Measurements from ENCODE around the gene ZC3H4. TPM values are rescaled to one million over a fixed set of nuclear protein-coding genes. Genes with fewer than 3 reads are reported as not detected.

Gene ZC3H4
- total and polyA plus RNA-seq, 2 of the 8 experiments (the other 6 are each of a cell fraction or from before 2014, with no cell fraction given) = 6.6 to 92.0 TPM

DNA sequence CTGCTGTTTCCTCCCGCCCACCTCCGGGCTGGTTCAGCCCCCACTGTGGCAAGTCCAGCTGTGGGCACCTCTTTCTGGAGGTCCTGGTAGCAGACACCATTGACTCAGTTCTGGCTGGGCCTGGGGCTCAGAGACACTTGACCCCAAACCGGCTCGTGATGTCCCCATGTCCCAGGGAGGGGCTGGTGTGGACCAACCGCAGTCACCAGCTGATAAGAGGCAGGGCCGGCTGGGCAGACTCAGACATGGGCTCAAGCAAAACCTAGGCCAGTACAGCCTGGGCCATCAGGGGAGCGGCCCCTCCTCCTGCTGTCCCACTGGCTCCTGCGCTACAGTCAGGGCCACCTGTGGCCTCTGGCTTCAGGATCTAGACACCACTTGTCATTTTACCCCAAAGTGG, 45.3 kb downstream of the ZC3H4 start:
- CTCF ChIA-PET (ENCODE audit: partially characterized antibody) = interaction anchor here (0.7 to 1.8 kb wide), 5 partner anchors 10 to 176 kb away, joined by 3 to 6 read pairs (median 5); no protein-coding TSS in a partner anchor
- H4K8ac ChIP-seq (ENCODE audit: extremely low read depth, insufficient read depth, low read length) = no peak overlapping the region
- no peak overlapping the region for H3K4ac ChIP-seq (replicated peaks; ENCODE audit: insufficient read length, low read depth, low read length)
- H3K9ac ChIP-seq (replicated peaks in 1 of 4; ENCODE audit: extremely low read depth in 1 of 4, low read depth in 3 of 4, low read length in 3 of 4) = no peak overlapping the region
- no peak overlapping the region for H2AFZ ChIP-seq (ENCODE audit: low read length)
- H3K27me3 ChIP-seq (replicated peaks in 1 of 4; ENCODE audit: control insufficient read depth in 3 of 4, extremely low read depth in 1 of 4, insufficient read depth in 3 of 4, low read length in 3 of 4) = no peaks in the 10 kb centered on the region
- H3K36me3 ChIP-seq (ENCODE audit: control insufficient read depth in 2 of 4, insufficient read depth in 4 of 4, low read length in 3 of 4) = peaks cover 23 to 62% (median 43%) of the 10 kb centered on the region in 4 experiments
- FAIRE-seq (no peak), DNase-seq (ENCODE audit: low read depth in 1 of 2, low spot score in 2 of 2) (no peak)
- H3K14ac ChIP-seq (ENCODE audit: insufficient read length) = no peak overlapping the region
- no peak overlapping the region for H2BK15ac ChIP-seq (ENCODE audit: low read length)
- H2BK120ac ChIP-seq (replicated peaks; ENCODE audit: low read depth, low read length) = no peak overlapping the region
- no peaks in the 10 kb centered on the region for H3K9me3 ChIP-seq (ENCODE audit: insufficient read depth in 2 of 2, low read depth in 1 of 2, low read length in 1 of 2)
- no peak overlapping the region for H2BK12ac ChIP-seq (ENCODE audit: low read depth, low read length)
- no peak overlapping the region for H3K27ac ChIP-seq (ENCODE audit: low read depth, low read length)
- H2BK5ac ChIP-seq (ENCODE audit: low read depth, low read length) = no peak overlapping the region; the same call in 1 of the 2 replicates
- H2BK20ac ChIP-seq (ENCODE audit: low read length) = no peak overlapping the region
- H3K4me3 ChIP-seq (ENCODE audit: extremely low read depth in 1 of 4, insufficient read depth in 2 of 4, low read depth in 3 of 4, low read length in 4 of 4) = no peak overlapping the region
- peaks cover 5 to 17% of the 10 kb centered on the region in 2 experiments for H4K20me1 ChIP-seq (replicated peaks in 1 of 2; ENCODE audit: control insufficient read depth in 1 of 2, insufficient read depth in 2 of 2, low read length in 2 of 2)
- POLR2A ChIA-PET (ENCODE audit: partially characterized antibody) = interaction anchor here (1.1 to 1.7 kb wide), 3 partner anchors 13 to 19 kb away, joined by 3 to 4 read pairs (median 3); no protein-coding TSS in a partner anchor
- WGBS, 2 experiments (ENCODE audit: extremely low coverage in 1 of 2, insufficient coverage in 1 of 2, insufficient read length in 1 of 2, insufficient replicate concordance in 2 of 2, low coverage in 1 of 2, low lambda C conversion rate in 2 of 2, missing lambda C conversion rate in 1 of 2) = 92% methylated on average over 8 of the region's 8 CpGs; no CpG with 5 or more reads in 1 of the 2 experiments
- H3K23me2 ChIP-seq (ENCODE audit: low read depth, low read length) = no peaks in the 10 kb centered on the region
- H3K4me1 ChIP-seq (replicated peaks in 1 of 4; ENCODE audit: control insufficient read depth in 3 of 4, insufficient read depth in 4 of 4, low read length in 3 of 4) = no peaks in the 10 kb centered on the region
- no peak overlapping the region for H2AK5ac ChIP-seq (ENCODE audit: low read depth, low read length)
- no peak overlapping the region for H3K4me2 ChIP-seq (ENCODE audit: insufficient read depth in 1 of 2, low read depth in 2 of 2, low read length in 2 of 2)
- no peak overlapping the region for H4K5ac ChIP-seq (ENCODE audit: insufficient read length, low read depth, low read length)
- no peak overlapping the region for H3K56ac ChIP-seq (replicated peaks; ENCODE audit: insufficient read length, low read depth, low read length)
- H3K79me2 ChIP-seq (ENCODE audit: control insufficient read depth in 1 of 2, insufficient read depth in 2 of 2, low read length in 2 of 2) = peaks cover 0 to 2% of the 10 kb centered on the region in 2 experiments; a peak in 1 of 4 replicates
- H4K91ac ChIP-seq (replicated peaks; ENCODE audit: insufficient read length, low read length) = no peak overlapping the region
- no peak overlapping the region for H3K23ac ChIP-seq (ENCODE audit: insufficient read length)
- peaks cover 6% of the 10 kb centered on the region for H3K79me1 ChIP-seq (ENCODE audit: low read depth, low read length)
- H3K18ac ChIP-seq (ENCODE audit: extremely low read depth, low read length) = no peak overlapping the region
- no peak for TF ChIP-seq SP1 (IDR thresholded peaks at IDR 0.05; ENCODE audit: low read depth, low read length)
- TF ChIP-seq CHD2 (IDR thresholded peaks at IDR 0.05; ENCODE audit: low read length) = no peak
- no peak for TF ChIP-seq JUN (IDR thresholded peaks at IDR 0.05; ENCODE audit: low read depth, low read length)
- no peak for TF ChIP-seq KDM5A (IDR thresholded peaks at IDR 0.05; ENCODE audit: low read length)
- no peak for TF ChIP-seq RAD21 (IDR thresholded peaks at IDR 0.05 in 1 of 2, conservative IDR thresholded peaks at IDR 0.05 in 1 of 2; ENCODE audit: low read depth in 2 of 2, low read length in 2 of 2)
- TF ChIP-seq TEAD4 (IDR thresholded peaks at IDR 0.05; ENCODE audit: low read depth, low read length) = no peak
- no peak for TF ChIP-seq SIRT6 (IDR thresholded peaks at IDR 0.05; ENCODE audit: low read length)
- TF ChIP-seq MAFK (IDR thresholded peaks at IDR 0.05; ENCODE audit: low read depth, low read length) = no peak
- TF ChIP-seq, protein P1, sequence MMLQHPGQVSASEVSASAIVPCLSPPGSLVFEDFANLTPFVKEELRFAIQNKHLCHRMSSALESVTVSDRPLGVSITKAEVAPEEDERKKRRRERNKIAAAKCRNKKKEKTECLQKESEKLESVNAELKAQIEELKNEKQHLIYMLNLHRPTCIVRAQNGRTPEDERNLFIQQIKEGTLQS (IDR thresholded peaks at IDR 0.05; ENCODE audit: insufficient read depth, low read depth, low read length) = no peak
- TF ChIP-seq SAP30 (IDR thresholded peaks at IDR 0.05; ENCODE audit: insufficient read depth, insufficient replicate concordance, low read length) = no peak
- TF ChIP-seq TCF12 (IDR thresholded peaks at IDR 0.05; ENCODE audit: low read depth, low read length) = no peak
- TF ChIP-seq, protein P2, sequence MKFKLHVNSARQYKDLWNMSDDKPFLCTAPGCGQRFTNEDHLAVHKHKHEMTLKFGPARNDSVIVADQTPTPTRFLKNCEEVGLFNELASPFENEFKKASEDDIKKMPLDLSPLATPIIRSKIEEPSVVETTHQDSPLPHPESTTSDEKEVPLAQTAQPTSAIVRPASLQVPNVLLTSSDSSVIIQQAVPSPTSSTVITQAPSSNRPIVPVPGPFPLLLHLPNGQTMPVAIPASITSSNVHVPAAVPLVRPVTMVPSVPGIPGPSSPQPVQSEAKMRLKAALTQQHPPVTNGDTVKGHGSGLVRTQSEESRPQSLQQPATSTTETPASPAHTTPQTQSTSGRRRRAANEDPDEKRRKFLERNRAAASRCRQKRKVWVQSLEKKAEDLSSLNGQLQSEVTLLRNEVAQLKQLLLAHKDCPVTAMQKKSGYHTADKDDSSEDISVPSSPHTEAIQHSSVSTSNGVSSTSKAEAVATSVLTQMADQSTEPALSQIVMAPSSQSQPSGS (IDR thresholded peaks at IDR 0.05; ENCODE audit: low read length) = no peak
